HG03457 (cell line): Measurements from ENCODE around the gene DR1.

Source experiments
- ATAC-seq: cut with Tn5 transposase; IDR thresholded peaks from one replicate; pipeline ENCODE4 v1.9.1; 2021; ENCODE audit warnings: moderate number of reproducible peaks; ENCODE audit not compliant: unreplicated experiment

Gene DR1

GRCh38 chr1:93345633-93346420 lies at the start of gene DR1:
DR1 (plus strand) TSS chr1:93345907; CDS start chr1:93346646, 739 bp downstream.
- ATAC-seq, result peak; percentile 64

GRCh38 chr1:93296555-93297154 lies 49.1 kb upstream of the DR1 start:
- ATAC-seq, result no peak

DNA sequence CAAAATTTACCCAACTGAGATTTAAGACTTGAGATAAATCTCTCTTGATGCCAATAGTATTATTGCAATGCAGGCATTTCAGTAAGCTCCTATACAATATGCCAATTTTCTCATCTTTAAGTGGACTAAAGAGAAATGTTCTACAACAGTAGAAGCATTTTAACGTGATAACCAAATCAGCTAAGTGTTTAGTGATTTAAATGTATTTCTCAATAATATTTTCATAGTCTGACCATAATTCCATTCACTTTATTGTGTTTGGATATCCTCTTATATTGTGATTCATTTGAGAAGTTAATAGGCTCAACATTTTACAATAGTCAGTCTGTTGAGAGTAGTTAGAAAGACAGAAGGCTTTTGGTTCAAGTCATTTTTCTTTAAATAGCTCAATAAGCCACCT lies 44.6 kb upstream of the DR1 start:
- ATAC-seq, result no peak

DNA sequence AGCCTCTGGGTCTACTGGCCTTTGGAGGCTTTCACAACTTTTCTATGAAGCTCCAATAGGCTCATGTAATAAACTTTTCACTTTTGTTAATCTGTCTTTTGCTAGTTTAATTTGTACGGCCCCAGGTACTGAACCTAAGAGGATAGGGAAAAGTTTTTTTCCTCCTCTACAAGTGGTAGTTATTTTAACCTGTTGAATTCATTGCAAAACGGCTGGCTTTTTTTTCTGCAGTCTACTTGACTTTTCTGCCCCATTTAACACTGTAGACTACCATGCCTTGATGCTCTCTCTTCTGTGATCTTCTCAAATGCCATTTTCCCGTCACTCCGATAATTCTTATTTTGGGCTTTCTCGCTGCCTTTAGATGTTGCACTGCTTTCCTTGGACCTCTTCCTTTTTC lies 43.6 kb upstream of the DR1 start:
- no peak for ATAC-seq

GRCh38 chr1:93304716-93305138 lies 41.0 kb upstream of the DR1 start:
- ATAC-seq, result no peak

DNA sequence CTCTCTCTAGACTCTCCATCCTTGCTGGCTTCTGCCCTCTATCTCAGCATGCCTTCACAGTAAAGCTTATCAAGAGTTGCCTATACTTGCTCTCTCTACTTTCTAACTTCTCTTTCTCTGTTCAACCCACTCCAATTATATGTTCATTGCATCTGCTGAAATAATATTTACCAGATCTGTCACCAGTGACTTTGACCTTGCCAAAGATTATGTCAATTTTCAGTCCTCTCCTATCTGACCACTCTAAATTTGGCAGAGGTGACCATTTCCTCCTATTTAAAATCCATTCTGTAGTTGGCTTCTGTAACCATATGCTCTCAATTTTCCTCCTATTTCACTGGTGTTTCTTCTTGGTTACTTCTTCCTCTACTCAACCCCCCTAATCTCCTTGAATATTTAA lies 38.8 kb upstream of the DR1 start:
- no peak for ATAC-seq

DNA sequence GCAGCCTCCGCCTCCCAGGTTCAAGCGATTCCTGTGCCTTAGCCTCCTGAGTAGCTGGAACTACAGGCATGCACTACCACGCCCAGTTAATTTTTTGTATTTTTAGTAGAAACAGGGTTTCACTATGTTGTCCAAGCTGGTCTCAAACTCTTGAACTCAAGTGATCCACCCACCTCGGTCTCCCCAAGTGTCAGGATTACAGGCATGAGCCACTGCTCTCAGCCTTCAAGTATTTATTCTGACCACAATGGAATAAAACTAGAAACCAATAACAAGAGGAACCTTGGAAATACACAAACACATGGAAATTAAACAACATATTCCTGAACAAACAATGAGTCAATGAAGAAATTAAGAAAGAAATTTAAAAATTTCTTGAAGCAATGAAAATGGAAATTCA lies 32.7 kb upstream of the DR1 start:
- no peak for ATAC-seq

DNA sequence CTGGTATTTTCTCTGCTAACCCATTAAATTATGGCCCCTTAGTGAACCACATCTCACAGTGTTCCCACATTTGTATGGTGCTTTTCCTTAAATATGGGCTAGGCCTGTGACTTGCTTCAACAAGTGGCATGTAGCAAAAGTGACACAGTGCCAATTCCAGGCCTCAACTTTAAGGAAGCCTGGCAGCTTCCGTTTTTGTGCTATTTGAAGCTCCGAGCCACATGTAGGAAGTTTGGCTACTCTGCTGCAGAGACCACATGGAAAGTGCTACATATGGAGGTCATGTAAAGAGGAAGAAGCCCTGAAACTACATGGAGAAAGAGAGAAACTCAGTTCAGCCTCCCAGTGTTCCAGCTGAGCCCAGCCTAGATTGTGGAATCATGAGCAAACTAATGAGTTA lies 28.5 kb upstream of the DR1 start:
- ATAC-seq, result no peak

- ATAC-seq, result no peak
Observed at GRCh38 chr1:93317943-93318342, 27.8 kb upstream of the DR1 start.

GRCh38 chr1:93321720-93322119 lies 24.0 kb upstream of the DR1 start:
- no peak for ATAC-seq

DNA sequence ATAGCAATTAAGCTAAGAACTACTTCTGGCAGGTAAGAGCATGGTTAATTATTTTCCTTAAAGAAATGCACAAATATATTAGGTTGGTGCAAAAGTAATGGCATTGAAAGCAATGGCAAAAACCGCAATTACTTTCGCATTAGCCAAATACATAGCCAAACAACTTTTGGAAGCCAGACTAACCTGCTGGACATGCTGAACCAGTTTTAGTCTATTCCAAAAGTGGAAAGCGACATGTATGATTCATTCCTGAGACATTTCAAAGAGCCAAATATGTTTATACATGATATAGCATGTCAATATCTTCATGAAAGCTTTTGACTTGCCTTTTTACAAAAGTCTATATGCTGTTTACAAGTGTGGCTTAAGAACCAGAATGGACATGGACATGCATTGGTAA lies 23.4 kb upstream of the DR1 start:
- ATAC-seq, result no peak

GRCh38 chr1:93323185-93323820 lies 22.4 kb upstream of the DR1 start:
- ATAC-seq, result no peak

DNA sequence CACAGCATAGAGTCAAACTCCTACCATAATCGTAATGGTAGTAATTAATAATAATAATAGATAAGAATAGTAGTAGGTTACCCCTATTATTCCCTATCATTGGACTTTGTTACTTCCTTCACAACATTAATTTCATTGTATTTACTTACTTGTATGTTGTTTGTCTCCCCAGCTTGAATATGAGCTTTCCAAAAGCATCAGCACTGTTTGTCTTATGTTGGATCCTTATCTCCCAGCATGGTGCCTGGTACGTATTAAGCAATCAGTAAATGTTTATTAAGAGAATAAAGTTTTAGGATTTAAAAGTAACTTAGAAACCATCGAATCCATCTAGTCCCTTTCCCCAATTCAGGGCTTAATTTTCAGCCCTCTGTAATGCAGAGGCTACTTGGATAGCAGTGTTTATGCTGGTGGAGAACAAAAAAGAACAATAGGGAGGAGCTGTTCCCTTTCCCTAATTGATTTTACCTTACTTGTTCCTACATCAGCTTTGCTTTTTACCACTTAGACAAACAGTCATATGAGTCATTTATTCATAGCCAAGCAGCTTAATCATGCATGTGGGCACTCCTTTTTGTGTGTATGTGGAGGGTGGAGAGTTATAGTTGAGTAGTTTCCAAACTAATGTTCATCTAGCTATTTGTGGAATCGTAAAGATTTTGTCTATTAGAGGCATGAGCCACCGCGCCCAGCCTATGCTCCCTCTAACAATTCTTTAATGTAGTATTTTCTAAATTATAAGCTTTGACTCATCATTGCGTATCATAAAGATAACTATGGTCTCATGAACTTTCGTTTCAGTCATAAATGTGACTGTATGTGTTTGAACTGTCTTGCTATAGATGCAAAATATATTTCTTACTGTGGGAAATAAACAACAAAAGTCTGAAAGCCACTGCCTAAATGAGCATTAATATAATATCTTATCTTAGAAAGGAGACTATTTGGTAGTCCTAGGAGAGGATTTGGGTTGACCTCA lies 20.9 kb upstream of the DR1 start:
- ATAC-seq, result no peak

DNA sequence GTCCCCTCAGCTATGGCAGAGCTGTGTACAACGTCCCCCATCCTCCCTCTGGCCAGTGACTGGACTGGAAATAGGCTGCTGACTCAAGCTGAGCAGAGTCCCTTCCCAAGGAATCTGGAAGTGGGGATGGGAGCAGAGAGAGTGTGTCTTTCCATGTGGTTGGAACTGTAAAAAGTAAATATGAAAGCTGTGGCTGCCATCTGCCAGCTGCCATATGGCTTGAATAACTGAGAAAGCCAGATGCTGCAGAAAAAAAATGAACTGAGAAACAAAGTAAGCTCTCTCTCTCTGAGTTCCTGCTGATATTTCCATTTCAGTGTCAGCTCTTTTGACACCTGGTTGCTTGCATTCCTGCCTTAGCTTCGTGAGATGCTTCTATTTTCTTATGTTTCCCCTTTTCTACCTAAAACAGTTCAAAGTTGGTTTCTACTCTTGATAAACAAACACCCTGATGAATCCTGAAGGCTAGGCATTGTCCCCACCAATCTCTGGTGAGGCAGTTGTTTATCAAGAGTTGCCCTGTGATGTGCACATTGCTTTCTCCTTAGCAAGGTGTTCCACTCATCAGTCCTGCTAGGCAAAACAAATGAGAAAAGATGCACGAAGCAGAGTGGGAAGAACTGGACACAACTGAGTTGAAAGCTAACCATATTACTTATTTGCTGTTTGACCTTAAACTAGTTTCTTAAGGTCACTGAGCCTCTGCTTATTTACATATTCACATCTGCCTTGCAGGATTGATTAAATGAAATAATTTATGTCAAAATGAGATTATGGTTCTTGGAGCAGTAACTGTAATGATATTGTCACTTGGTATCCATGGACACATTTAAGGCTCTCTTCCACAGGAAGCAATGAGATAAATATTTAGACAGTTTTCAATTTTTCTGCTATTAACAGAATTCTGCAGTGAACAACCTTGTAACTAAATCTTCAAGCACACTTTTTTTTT lies 16.6 kb upstream of the DR1 start:
- no peak for ATAC-seq

DNA sequence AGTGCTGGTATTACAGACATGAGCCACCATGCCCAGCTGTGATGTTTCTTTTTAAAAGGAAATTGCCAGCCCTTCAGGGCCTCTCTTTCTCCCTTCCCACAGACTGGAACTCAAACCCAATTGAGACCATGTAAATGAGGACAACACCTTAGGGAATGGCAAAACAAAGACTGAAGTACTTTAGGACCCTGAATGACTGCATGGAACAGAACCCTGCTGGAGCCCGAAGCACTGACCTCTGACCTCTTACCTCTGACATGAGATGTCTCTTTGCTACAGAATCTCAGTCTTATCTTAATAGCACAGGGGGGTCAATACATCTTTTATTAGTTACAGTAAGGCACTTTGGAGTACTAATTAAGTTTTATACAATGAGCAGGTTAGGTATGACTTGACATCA lies 15.5 kb upstream of the DR1 start:
- ATAC-seq, result no peak

DNA sequence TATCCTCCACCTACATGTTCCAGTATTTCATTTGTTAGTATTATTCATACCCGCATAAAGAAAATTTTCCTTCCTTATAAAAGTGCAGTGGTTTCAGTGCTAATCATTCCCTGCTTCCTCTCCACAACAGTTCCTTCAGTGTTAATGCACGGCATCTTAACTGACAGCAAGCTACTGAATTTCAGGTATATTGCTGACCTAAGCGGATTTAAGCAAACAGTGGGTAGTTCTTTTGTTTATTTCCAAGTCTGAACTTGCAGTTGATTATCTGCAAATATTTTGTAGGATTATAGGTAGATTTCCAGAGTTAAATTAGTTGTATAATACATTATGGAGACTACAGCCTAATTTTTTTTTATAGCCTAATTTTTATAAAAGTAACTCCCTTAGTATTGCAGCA lies 15.1 kb upstream of the DR1 start:
- ATAC-seq, result no peak

DNA sequence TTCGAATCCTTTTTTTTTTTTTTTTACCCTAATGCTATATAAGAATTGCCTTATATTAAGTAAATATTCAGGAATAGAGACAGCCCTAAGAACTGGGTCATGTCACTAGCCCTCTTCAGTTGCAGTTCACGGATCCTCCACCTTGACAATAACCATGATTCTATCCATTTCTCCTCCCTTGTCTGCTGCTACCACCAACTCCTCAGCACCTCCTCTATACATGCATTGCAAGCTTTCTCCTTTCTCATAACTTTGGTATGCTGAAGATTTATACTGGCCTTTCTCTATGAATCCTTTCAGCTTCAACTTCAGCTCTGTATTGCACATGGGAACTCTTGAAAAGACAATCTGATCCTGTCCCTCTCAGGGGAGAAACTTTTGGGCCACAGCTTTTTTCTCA lies 14.3 kb upstream of the DR1 start:
- no peak for ATAC-seq

DNA sequence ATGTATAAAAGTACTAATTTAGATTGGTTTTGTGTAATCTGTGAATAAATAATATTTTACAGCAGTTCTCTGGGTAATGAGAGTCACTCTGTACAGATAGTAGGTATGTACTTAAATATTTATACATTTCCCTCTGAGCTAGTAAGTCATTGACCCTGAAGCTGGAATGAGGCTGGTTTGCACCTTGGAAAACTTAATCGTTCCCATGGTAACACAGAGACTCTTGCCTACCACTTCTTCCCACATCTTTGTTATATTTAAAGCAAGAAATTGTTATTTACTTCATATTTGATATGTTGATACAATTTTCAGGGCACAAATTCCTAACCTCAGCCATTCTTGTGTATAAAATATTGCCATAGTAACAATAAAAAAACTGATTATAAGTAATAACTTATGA lies 13.3 kb upstream of the DR1 start:
- ATAC-seq, result no peak

- ATAC-seq, result no peak
Observed at GRCh38 chr1:93338387-93339146, 7.1 kb upstream of the DR1 start.
